Measurements from ENCODE around the gene POU4F1. TPM values are rescaled to one million over a fixed set of nuclear protein-coding genes. Genes with fewer than 3 reads are reported as not detected.

POU4F1 gene
- polyA plus RNA-seq, 1 donor = 0.03 TPM

DNA sequence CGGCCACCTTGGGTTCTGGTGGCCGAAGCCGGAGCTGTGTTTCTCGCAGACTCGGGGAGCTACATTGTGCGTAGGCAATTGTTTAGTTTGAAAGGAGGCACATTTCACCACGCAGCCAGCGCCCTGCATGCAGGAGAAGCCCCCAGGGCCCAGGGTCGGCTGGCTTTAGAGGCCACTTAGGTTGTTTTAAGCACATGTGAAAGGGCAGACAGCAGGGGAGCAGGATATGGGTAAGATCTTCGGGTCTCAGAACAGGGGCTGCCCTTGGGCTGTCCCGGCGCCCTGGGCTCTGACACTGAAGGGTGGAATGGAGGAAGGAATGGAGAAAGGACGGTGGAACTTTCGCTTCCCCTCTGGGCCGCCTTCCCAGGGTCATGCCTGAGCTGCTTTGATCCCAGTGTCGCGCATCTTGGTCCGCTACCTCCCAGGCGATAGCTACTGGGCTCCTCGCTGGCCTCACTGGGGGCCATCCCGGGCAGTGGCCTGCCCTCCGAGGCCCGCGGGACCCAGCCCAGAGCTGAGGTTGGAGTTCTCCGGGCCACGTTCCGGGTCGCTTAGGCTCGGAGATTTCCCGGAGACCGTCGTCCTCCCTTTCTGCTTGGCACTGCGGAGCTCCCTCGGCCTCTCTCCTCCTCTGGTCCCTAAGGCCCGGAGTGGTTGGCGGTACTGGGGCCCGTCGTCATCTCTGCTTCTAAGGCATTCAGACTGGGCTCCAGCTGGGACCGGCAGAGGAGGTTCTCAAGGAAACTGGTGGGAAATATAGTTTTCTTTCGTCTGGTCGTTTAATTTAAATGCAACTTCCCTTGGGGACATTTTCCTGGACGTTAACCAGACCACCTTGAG lies 4.3 kb upstream of the POU4F1 start:
- DNase-seq = no peak

GRCh38 chr13:78606471-78607408 lies 3.4 kb upstream of the POU4F1 start:
- no peak for DNase-seq

DNA sequence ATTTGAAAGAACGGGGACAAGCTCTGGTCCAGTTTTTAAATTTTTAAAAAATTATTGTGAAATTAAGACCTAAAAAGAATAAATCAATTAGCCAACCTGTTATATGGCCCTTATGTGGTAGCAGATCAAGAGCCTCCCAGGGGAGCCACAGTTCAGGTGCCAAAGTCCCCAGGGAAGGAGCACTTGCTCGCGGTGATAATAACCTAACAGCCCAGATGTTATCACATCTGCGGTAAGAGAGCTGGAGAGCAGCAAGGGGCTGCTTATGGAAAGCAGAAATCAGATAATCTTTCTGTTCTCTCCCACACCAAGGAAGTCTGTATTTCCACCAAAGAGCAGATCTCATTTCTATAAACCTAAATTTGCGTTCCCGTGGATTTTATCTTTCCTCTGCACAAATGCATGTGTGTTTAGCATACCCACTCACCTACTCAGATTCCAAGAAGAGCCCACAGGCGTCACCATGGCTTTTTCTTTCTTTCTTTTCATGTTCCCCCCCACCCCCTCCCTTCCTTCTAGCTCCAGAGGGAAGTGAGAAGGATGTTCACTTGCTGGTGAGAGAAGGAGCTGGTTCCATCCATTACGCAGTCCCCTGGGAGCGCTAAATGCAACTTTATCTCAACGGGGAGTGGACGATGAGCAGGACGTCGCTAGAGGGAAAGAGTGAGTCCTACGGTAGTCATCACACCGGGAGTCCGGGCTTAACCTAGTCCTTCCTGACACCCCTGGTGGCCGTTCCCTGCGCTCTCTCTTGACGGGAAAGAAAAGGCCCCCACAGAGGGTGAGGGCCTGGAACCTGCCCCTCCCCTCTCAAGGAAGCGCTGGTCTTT lies 1.6 kb upstream of the POU4F1 start:
- no peak for DNase-seq

- no peak for DNase-seq
These were observed 652 bp downstream of the POU4F1 start for GRCh38 chr13:78602561-78603239.

GRCh38 chr13:78601874-78602560 lies 1.3 kb downstream of the POU4F1 start:
- no peak for DNase-seq

- no peak for DNase-seq
These were observed 2.1 kb downstream of the POU4F1 start for GRCh38 chr13:78601124-78601873.

GRCh38 chr13:78600280-78600883 lies 3.0 kb downstream of the POU4F1 start:
- no peak for DNase-seq

- DNase-seq = no peak
These were observed 3.6 kb downstream of the POU4F1 start for GRCh38 chr13:78599645-78600279.

- no peak for DNase-seq
These were observed 4.2 kb downstream of the POU4F1 start for GRCh38 chr13:78598966-78599644.

GRCh38 chr13:78598116-78598781 lies 5.1 kb downstream of the POU4F1 start:
- DNase-seq = no peak

DNA sequence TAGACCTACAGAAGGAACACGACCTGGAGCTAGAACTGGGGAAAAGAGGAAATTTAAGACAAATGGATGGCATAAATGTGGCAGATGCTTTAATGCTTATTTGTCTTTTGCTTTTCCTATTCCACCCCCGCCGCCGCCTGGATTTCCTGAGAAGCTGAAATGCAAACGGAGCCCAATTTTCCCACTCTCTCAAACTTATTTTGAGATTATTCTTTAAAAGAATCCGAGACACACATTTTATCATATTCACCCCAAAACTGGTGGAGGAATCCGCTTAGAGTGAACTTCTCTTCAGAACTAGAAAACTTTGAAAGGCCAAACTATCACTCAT lies 5.8 kb downstream of the POU4F1 start:
- no peak for DNase-seq

DNA sequence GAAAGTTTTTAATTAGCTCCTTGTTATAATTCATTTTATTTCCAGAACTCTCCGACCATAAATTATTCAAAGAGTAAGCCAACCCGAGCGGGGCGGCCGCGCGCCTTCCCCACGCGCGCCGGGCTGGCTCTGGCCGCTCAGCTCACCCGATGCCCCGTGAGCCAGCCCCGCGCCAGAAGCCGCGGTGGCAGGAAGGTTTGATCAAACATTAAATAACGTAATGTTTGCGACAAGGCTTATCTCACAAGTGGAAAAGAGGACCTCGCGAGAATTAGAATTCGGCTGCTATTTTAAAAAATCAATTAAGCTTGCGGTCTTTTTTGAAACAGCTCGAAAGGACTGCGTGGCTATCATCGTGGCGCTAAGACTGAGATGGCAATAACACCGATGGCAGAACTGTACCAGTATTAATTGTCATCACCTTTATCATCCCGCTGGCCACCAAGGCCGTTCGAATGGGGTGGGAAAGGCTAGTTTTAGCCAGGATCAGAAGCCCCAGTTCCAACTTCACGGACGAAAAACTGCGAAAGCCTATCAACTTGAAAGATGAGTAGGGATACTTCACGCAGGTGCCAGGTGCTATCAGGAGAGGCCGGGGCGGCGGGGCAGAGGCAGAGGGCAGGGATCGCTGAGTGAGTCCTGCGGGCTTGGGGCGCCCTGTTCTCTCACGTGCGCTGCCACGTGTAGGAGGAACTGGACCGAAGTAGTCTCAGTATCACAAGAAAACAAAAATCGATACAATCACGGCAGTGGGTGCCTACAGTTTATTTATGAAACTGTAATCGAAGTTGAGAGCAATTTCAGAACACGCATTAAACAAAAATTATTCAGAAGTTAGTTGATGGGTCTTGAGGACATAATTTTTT lies 6.4 kb downstream of the POU4F1 start:
- no peak for DNase-seq

DNA sequence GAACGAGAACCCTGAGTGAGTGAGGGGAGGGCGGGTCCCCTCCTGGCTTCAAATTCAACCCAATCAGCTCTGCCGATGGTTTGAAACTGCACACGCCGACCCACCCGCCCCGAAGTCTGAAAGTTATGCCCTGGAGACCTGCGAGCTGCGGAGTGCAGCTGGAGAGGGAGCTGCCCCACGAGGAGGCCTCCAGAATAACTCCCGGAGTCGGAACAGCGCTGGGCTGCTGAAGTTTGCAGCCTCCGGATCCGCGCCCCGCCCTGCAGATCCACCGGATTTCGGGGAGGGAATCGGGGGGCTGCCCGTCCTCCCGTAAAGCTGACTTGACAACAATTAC lies 7.0 kb downstream of the POU4F1 start:
- no peak for DNase-seq

- DNase-seq = no peak
These were observed 7.6 kb downstream of the POU4F1 start for GRCh38 chr13:78595495-78596398.

- DNase-seq = no peak
These were observed 8.8 kb downstream of the POU4F1 start for GRCh38 chr13:78594456-78594975.

Measured in left kidney (tissue), 2 donors.